HFF-Myc (cell line): Measurements from ENCODE around the gene C13orf46.
A peak's percentile ranks its signal among the peaks of the same experiment; 100 is the strongest.

Source experiments
- DNase-seq: peaks from one replicate; pipeline ENCODE4 v3.0.0-alpha.2; 2011; ENCODE audit warnings: low read depth; ENCODE audit errors: extremely low read depth
- H3K4me3 ChIP-seq: replicated peaks from 2 replicates; pipeline ENCODE4 v1.5.1; 2011; ENCODE audit warnings: low read depth, mild to moderate bottlenecking, control low read depth, low read length
- CTCF ChIP-seq: IDR thresholded peaks from 2 replicates; pipeline ENCODE4 v1.5.1; 2012; ENCODE audit warnings: mild to moderate bottlenecking, low read depth, low read length, control low read depth; ENCODE audit errors: missing control alignments

The C13orf46 gene

GRCh38 chr13:113907635-113908617 lies 66.0 kb downstream of the C13orf46 start:
- no peak overlapping the region for H3K4me3 ChIP-seq
- DNase-seq: peak; percentile 35
- TF ChIP-seq CTCF: no peak

- no peak for TF ChIP-seq CTCF
- no peak overlapping the region for H3K4me3 ChIP-seq
- no peak for DNase-seq
Measured at GRCh38 chr13:113906571-113906970, 67.3 kb downstream of the C13orf46 start.

GRCh38 chr13:113905942-113906341 lies 67.9 kb downstream of the C13orf46 start:
- DNase-seq: no peak
- no peak overlapping the region for H3K4me3 ChIP-seq
- no peak for TF ChIP-seq CTCF

- no peak for TF ChIP-seq CTCF
- H3K4me3 ChIP-seq: no peak overlapping the region
- DNase-seq: no peak
Measured at GRCh38 chr13:113905018-113905417, 68.9 kb downstream of the C13orf46 start.

- no peak overlapping the region for H3K4me3 ChIP-seq
- DNase-seq: no peak
- peak; percentile 49 for TF ChIP-seq CTCF
Measured at GRCh38 chr13:113904411-113904810, 69.5 kb downstream of the C13orf46 start.

- no peak for DNase-seq
- TF ChIP-seq CTCF: no peak
- no peak overlapping the region for H3K4me3 ChIP-seq
Measured at GRCh38 chr13:113903912-113904311, 70.0 kb downstream of the C13orf46 start.
